Hypothalamus (tissue), 51 donors: ENCODE data around the gene HOXA3.

Experiments used
- DNase-seq, 51 donors: peaks; one replicate each; lab custom pipeline; 2025; lab: John Stamatoyannopoulos, UW

The HOXA3 gene

DNA sequence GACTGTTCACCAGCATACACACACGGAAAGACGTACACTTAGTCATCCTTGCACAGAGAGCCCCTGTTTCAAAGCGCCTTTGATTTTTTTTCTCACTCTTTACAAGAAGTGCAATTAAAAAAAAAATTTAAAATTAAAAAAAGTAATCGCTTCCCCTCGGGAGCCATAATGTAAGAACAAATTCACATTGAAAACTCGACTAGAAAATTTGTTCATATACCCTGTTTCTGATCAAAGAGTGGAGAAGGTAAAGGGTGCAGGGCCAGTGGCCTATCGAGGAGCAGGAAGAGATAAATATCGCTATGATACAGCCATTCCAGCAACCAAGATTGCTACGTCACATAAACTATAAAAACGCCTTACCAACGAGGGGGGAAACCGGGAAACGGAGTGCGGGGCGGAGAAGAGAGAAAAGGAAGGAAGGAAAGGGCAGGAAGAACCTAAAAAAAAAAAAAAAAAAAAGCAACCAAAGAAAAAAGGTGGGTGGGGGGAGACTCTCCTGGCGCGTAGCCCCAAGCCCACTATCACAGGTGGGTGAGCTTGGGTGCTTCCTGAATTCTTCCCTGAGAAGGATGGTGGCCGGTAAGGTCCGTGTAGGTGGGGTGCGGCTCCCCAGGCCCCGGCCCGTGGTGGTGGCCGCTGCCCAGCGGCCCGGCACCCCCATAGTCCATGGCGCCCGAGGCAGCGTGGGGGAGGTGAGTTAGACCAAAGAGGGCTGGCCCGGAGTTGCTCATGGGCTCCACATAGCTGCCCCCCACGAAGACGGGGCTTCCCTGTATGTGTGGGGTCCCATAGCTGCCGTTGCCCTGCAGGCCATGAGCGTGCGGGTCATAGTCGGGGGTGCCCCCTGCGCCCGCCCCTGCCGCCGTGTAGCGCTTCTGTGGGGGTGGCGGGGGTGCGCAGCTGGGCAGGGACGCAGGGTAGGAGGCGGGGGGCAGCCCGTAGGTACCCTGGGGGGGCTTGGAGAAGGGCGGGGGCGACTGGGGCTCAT lies 44.7 kb downstream of the HOXA3 start:
- DNase-seq = no peak

DNA sequence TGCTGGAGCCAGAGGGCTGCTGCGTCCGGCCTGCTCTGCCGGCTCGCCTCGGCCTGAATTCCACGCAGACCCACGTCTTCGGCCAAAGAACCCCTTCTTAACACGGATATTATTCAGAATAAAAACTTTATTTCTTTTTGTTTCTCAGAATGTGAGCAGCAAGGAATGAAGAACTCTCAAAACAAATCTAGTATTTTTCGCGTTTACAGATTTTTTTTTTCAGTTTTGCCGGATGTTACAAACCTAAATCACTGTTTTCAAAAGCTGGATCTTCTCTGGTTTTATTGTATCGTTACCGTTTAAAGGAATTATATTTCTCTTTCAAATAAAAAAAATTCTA lies 45.5 kb downstream of the HOXA3 start:
- DNase-seq = no peak

DNA sequence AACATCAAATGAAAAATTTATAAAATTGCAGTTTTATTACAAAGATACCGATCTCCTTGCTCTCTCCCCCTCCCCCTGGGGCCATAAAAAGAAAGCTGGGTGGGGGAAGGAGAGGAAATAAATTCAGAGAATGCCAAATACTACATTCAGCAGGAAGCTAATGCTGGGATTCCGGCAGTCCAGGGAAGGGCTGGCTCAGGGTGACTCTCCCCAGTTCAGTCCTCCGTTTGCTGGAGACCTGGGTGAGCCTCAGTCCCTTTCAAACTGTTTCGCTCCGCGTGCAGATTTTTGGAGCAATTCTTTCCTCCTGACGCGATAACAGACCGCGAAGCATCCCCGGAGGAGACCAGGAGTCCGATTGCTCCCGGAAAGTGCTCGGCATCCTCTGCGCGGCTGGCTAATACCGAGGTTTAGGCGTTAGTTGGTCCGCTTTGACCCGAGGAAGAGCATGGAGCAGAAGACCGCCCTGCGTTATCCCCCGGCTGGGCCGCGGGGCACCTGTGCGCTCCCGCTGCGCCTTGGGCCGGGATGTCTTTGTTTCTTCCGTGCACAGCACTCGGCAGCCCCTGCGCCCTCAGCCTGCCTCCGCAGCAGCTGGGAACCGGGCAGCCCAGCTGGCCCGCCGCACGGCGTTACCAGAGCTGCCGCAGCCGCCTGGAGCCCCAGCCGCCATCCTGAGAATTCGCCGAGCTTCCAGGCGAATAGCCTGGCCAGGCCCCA lies 46.0 kb downstream of the HOXA3 start:
- DNase-seq = no peak

DNA sequence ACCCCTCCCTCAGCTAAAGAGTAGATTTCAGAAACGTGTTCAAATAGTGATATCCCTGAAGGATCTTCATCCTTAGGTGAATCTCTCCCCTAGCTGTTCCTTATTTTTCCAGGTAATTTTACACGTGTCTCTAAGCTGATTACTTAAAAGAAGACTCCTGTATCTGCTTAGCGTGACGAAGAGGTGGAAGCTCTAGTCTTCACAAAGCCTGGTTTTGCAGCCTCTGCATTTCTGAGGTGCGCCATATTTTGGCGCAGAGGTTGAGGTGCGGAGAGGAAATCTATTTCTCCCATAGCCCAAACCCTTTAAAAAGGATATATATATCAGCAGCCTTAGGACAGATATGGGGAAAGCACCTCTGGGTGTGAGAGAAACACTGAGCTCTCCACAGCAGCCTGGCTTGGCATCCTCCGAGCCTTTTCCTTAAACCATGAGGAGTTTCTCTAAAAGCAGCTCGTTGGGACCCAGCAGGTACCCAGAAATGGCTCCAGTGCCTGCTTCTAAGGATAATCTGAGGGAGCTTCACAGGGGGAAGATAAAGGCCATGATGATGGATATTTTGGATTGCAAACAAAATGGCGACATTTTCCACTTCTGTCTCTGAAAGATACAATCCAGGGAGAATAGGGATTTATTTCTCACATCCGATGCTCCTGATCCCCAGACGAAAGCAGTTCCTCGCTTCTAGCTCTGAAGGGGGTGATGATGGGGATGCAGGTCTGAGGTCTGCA lies 46.9 kb downstream of the HOXA3 start:
- no peak for DNase-seq

DNA sequence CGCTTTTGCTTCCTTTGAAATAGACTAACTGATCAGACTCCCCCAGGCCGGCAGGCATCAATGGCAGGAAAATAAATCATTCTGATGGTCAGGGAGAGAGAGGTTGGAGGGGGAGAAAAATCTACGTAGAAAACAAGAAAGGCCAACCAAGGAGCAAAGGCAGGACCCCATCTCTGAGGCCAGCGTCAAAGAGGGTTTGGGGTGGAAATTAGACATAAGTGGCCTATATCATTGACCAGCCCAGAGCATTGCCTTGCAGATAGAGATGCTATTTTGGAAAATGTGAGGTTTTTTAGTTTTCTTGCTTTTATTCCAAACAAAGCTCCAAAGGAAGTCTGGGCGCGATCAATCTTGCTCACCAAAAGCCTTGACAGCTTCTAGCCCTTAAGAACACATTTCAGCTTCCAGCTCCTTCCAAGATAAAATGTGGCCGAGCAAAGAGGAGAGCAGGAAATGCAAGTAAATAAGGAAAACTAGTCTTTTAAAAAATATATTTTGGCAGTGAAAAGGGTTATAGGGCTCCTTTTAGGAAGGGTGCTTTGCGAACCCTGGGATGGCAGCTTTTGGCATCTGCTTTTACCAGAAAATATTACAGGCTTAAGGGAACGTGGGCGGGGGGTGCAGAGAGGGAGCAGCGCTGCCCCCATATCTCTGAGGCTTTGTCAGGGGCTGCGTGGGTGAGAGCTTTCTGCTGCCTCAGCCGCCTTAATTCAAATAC lies 47.9 kb downstream of the HOXA3 start:
- no peak for DNase-seq

DNA sequence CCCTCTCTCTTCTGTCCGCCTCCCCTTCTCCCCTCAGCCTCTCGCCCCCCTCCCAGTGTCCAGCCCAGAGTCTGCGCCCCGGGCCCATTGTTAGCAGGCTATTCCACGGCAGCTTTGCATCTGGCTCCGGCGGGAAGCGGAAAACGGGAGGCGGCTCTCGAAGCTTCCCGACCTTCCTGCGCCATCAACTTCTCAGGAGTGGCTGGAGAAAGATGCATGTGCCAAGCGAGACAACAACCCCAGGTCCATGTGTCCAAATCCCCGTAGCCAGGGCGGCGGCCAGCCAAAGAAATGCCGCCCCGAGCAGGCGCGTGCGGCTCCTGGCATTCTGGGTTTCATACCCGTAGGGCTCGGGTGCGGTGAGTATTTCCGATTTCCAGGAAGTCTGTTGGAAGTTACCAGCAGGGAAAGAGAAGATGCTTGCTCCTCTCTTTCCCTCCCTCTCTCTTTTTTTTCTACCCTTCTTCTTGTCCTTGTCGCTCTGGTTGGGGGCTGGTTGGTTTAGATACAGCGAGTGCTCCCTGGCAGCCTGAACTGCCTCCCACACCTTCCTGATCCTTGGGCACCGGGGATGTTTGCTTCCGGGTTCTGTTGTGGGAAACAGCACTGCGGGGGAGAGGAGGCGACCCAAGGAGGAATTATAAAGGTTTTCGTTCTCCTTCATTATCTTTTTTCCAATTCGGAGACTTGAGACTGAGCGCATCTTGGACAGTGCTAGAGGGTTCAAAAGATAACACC lies 48.7 kb downstream of the HOXA3 start:
- DNase-seq = no peak

DNA sequence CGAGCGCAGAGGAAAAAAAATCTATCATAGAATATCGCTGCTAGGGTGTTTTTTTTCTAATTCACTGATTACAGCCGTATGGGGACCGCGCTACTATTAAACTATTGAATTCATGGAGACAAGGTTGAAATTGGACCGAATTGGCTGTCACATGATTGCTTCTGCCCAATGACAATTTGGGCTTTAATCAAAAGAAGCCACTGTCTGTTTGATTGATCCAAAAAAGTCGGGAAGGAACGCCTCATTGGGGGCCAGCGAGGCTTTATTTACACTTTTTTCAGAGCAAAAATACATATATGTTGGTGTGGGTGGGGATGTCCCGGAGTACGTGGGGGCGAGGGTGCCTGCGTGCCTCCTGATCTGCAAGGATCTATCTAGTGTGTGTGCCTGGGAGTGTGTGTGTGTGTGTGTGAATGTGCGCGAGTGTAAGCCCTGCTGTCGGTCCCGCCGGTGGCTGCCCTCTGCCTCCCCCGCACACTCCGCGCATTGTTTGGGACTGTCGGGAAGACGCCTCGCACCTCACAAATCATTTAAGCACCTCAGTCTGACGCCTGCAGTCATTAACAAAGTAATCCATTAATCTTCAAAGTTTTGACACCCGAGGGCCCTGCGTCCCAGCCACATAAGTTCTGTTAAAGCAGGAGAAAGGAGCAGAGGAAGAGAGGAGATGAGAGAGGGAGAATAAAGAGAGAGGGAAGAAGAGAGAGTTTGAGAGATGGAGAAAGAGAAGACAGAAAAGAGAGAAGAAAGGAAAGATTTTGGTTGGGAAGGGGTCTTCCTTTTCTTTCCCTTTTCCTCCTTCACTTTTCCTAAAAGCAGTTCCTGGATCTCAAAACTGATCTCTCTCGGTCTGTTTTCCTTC lies 49.6 kb downstream of the HOXA3 start, which contains the start of gene HOXA2:
Gene HOXA2, minus strand, starts transcription at position 103 of the 862 bp plus-strand sequence. CDS start 183 bp downstream, outside the sequence.
- DNase-seq = no peak

DNA sequence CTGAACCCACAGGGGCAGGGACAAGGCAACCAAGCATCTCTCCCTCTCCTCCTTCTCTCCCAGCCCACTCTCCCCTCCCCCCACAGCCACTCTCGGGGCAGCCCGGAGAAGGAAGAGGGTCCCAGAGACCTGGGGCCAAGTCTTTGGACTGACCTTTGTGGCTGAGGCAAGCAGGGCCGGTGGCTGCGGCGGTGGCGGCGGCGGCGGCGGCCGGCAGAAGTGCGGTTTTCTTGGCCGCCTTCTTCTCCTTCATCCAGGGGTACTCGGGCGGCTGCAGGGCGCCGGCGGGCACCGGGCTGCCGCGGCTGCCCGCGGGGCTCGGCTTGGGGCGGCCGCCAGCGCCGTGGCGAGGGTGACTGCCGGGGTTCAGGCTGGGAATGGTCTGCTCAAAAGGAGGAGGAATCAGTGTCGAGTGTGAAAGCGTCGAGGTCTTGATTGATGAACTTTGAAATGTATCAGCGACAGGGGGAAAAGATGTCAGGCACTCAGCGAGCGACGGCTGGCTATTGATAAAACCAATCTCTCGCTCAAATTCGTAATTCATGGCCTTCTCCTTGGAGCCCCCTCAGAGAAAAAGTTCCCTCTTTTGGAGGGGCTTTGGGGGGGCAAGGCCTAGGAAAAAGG lies 50.3 kb downstream of the HOXA3 start:
- no peak for DNase-seq

DNA sequence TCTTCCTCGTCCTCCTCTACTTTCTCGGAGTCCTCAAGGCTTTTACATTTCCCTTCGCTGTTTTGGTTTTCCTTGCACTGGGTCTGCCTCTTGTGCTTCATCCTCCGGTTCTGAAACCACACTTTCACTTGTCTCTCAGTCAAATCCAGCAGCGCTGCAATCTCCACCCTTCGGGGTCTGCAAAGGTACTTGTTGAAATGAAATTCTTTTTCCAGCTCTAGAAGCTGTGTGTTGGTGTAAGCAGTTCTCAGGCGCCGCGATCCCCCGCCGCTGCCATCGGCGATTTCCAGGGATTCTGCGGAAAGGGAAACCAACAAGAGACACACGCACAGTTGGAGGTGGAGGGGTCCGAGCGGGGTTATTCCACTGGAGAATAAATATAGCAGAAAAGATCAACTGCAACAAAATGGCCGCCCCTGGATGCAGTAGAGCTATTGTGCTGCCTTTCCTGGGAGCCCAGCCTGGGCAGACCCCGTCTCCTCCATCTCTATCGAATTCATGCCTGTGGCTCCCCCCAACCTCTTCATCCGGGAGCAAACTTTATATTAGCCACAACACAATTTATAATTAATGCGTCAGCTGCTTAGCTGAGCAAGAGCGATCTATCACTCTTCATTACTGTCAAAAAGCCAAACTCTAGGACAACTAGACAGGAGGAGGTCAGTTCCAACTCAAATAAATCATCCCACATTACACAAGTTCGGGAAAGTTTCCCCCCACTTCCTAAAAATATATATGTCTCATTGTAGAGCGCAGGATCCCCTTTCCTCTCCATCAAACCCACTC lies 51.0 kb downstream of the HOXA3 start:
- no peak for DNase-seq

DNA sequence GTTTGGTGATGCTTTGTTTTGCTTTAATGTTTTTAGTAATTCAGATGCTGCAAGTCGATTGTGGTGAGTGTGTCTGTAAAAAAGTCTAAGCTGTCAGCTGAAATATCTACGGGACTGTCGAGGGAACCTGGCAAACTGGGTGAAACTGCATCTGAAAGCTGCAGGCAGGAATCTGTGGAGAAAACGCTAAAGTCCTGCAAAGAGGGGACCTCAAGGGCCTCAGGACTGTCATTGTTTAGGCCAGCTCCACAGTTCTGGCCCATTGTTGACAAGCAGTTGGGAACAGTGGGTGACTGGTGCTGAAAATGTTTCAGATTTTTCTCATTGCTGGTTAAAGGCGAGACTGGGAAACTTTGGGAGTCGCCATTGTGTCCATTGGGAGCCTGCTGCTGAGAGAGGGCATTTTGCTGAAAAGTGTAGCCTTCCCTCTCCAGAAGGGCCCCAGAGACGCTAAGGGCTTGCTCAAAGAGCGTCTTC lies 51.7 kb downstream of the HOXA3 start:
- DNase-seq = no peak

DNA sequence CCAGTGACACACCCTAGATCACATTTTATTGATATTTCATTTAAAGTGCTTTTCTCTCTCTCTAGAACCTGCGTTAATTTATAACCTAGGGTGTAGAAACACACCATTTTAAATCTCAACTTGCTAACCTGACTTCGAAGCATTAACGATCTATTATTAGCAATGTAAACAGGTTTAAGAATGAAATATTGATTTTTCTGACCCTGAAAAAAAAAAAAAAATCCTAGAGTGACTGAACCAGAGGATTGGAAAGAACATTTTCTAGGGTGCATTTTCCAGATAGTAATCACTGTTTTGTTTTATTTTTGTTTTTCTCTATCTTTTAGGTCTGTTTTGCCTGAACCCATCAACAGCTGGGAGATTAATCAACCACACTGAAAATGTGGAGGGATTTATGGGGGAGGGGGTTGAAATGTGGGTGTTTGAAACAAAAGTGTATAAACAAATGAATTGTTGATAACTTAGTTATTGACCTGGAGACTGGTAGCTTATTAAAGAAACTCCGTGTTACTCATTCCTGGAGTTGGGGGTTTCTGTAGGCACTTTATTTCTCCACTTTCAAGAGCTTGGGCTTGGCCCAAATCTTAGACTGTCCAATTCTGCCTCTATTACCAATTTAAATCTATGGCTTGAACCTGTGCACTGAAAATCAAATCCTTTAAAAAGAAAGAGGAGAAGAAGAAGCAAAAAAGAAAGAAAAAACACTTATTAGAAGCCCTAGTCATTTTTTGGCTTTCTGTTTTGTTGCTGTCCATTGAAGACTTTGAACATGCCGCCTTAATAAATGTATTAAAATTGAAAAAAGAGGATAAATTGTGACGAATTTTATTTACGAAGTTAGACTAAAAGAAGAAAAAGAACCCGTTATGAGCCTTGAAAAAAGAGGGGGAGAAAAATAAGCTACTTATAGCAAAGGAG lies 52.7 kb downstream of the HOXA3 start:
- no peak for DNase-seq

DNA sequence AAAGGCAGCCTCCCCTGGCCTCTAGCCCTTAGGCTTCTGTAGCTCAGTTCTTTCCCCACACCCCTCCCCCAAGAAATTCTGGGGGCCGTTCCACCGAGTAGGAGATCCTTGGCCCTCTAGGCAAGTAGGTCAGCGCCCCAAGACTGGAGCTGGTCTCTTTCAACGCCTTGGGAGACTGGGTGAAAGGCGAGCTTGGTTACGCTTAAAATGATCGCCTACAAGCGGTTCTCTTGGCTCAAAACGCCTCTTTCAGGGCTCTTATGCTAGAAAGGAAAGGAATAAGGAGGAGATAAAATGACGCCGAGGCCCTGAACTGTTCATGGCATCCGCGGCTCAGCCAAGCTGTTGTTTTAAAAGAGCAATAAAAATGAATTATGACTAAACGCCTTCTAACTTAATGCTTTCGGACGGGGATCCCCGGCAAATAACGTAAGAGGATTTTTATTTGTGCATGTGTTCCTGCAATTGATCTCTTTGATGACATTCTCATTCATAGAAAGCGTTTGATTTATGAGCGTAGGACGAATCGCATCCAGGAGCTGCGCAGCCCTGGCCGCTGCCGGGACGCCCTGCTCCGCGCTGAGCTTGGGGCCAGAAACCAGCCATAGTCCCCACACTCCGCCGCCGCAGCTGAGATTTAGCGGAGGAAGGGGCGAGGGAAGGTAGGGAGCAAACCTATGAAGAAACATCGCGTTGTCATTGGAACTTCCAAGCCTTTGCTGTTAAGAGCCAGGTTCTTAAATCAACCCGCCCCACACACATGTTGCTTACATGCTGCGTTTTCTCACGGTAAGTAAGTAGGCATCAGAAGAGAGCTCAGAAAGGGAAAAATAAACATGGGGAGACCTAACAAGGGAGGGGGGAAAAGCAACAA lies 53.6 kb downstream of the HOXA3 start:
- no peak for DNase-seq

DNA sequence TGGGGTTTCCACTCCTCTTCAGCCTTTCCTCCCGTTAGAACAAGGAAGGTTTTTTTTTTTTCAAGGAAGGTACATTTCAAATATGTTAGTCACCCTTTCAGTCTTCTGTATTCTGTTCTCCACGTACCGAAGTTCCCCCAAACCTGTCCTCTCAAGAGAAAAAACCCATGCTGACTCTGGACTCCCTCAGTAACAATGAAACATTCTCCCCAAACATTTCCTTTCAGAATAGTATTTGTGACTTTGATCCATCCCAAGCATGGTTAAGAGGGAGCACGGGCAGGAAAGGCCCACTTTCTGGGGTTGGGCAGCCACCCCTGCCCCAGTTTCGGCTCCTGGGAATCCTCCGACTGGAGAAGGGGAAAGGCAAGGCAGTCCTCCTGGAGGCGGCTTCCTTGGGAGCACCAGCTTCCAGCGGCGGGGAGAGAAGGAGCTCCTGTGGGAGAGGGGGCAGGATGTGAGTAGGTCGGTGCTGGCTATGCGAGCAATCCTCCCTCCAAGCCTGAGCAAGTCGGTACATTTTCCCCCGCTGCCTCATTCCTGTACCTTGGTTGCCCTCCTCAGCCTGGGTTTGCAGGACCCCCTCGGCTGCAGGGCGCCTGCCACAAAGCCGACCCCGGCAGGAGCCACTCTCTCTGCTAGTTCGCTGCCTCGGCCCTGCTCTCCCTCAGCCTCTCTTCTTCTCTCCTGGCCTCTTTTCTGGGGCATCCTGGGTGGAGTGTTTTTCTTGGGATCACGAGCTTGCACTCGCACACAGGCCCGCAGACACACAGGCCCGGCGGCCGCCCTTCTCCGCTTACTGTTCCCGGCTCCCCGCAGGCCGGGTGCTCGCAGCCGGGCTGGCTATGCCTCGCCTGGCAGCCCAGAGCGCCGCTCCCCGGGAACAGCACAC lies 54.5 kb downstream of the HOXA3 start:
- no peak for DNase-seq
